HUES6 (cell line): ENCODE measurements around the gene CA6.
"Not testable (repeated sequence)": the region's sequence is repeated elsewhere in the genome, so short reads cannot be mapped to it uniquely, and the experiment has no call there.

Source experiments
- H3K27ac ChIP-seq: 2 replicates; pipeline ENCODE4 v1.7.0; 2013; ENCODE audit warnings: low read depth, mild to moderate bottlenecking, low read length, inconsistent platforms
- H3K27me3 ChIP-seq: 2 replicates; pipeline ENCODE4 v1.6.1; 2013; ENCODE audit warnings: low read length; ENCODE audit not compliant: control insufficient read depth, insufficient read depth
- H3K36me3 ChIP-seq: 2 replicates; pipeline ENCODE4 v1.6.1; 2013; ENCODE audit warnings: low read length; ENCODE audit not compliant: control insufficient read depth, insufficient read depth
- H3K4me1 ChIP-seq: 2 replicates; pipeline ENCODE4 v1.6.1; 2013; ENCODE audit warnings: low read length; ENCODE audit not compliant: control insufficient read depth, insufficient read depth
- H3K4me3 ChIP-seq: 2 replicates; pipeline ENCODE4 v1.5.1; 2013; ENCODE audit warnings: low read depth, low read length
- H3K9ac ChIP-seq: one replicate; pipeline ENCODE4 v1.6.1; 2013; ENCODE audit warnings: mild to moderate bottlenecking, low read length
- H3K9me3 ChIP-seq: 2 replicates; pipeline ENCODE4 v1.6.1; 2013; ENCODE audit warnings: low read depth, low read length; ENCODE audit not compliant: control insufficient read depth, insufficient read depth

CA6 gene

GRCh38 chr1:8989061-8989460 is 43.4 kb downstream of the CA6 start:
- H3K4me3 ChIP-seq: no peak overlapping the region
- H3K27me3 ChIP-seq: no peaks in the 10 kb centered on the region
- 0 out of 2 replicates have a peak, but pooled peaks cover 4% of the 10 kb centered on the region for H3K4me1 ChIP-seq
- H3K9me3 ChIP-seq: peaks cover 7% of the 10 kb centered on the region
- H3K36me3 ChIP-seq: no peaks in the 10 kb centered on the region
- no peak overlapping the region for H3K9ac ChIP-seq
- H3K27ac ChIP-seq: no peak overlapping the region

GRCh38 chr1:8989821-8990220 is 44.2 kb downstream of the CA6 start:
- H3K36me3 ChIP-seq: no peaks in the 10 kb centered on the region

GRCh38 chr1:8992936-8993687 is 47.4 kb downstream of the CA6 start:
- no peak overlapping the region for H3K9ac ChIP-seq
- H3K36me3 ChIP-seq: no peaks in the 10 kb centered on the region
- no peaks in the 10 kb centered on the region for H3K4me1 ChIP-seq
- H3K27ac ChIP-seq: no peak overlapping the region
- peaks cover 7% of the 10 kb centered on the region for H3K9me3 ChIP-seq
- H3K4me3 ChIP-seq: no peak overlapping the region
- no peaks in the 10 kb centered on the region for H3K27me3 ChIP-seq

More at GRCh38 chr1:8989821-8990220, 44.2 kb downstream of the CA6 start:
- Histone ChIP-seq H3K27me3 (no peaks in the 10 kb centered on the region), H3K9ac (no peak overlapping the region), H3K27ac (no peak overlapping the region), H3K9me3 (peaks cover 7% of the 10 kb centered on the region), H3K4me1 (0 out of 2 replicates have a peak, but pooled peaks cover 4% of the 10 kb centered on the region), H3K4me3 (no peak overlapping the region)

GRCh38 chr1:8993962-8994675 is 48.5 kb downstream of the CA6 start:
- not testable (repeated sequence) for H3K36me3 ChIP-seq, H3K27me3 ChIP-seq, H3K27ac ChIP-seq, H3K9ac ChIP-seq, H3K4me1 ChIP-seq, H3K9me3 ChIP-seq, H3K4me3 ChIP-seq

- not testable (repeated sequence) for H3K9ac ChIP-seq, H3K9me3 ChIP-seq, H3K27ac ChIP-seq, H3K4me3 ChIP-seq, H3K36me3 ChIP-seq, H3K27me3 ChIP-seq
- peaks cover 16% of the 10 kb centered on the region for H3K4me1 ChIP-seq
Measured at GRCh38 chr1:9001534-9002214, 56.0 kb downstream of the CA6 start.

- not testable (repeated sequence) for H3K27me3 ChIP-seq, H3K4me3 ChIP-seq, H3K9ac ChIP-seq, H3K9me3 ChIP-seq, H3K36me3 ChIP-seq, H3K27ac ChIP-seq
- H3K4me1 ChIP-seq: peaks cover 16% of the 10 kb centered on the region
Measured at GRCh38 chr1:9002215-9002560, 56.5 kb downstream of the CA6 start.

GRCh38 chr1:9004031-9004699 is 58.5 kb downstream of the CA6 start:
- Histone ChIP-seq H3K9ac (no peak overlapping the region), H3K4me1 (peaks cover 16% of the 10 kb centered on the region), H3K9me3 (no peaks in the 10 kb centered on the region), H3K27me3 (0 out of 2 replicates have a peak, but pooled peaks cover 6% of the 10 kb centered on the region), H3K27ac (no peak overlapping the region), H3K4me3 (no peak overlapping the region), H3K36me3 (no peaks in the 10 kb centered on the region)

- Histone ChIP-seq H3K27ac (no peak overlapping the region), H3K4me3 (no peak overlapping the region), H3K27me3 (0 out of 2 replicates have a peak, but pooled peaks cover 6% of the 10 kb centered on the region), H3K36me3 (no peaks in the 10 kb centered on the region), H3K9me3 (no peaks in the 10 kb centered on the region), H3K9ac (no peak overlapping the region), H3K4me1 (peaks cover 16% of the 10 kb centered on the region)
Measured at GRCh38 chr1:9004700-9005394, 59.2 kb downstream of the CA6 start.

- H3K4me1 ChIP-seq: peaks cover 16% of the 10 kb centered on the region
- no peaks in the 10 kb centered on the region for H3K36me3 ChIP-seq
- H3K9me3 ChIP-seq: no peaks in the 10 kb centered on the region
- H3K9ac ChIP-seq: no peak overlapping the region
- no peak overlapping the region for H3K27ac ChIP-seq
- 0 out of 2 replicates have a peak, but pooled peaks cover 6% of the 10 kb centered on the region for H3K27me3 ChIP-seq
- no peak overlapping the region for H3K4me3 ChIP-seq
Measured at GRCh38 chr1:9005395-9005708, 59.7 kb downstream of the CA6 start.

- H3K36me3 ChIP-seq: no peaks in the 10 kb centered on the region
- 0 out of 2 replicates have a peak, but pooled peaks cover 6% of the 10 kb centered on the region for H3K27me3 ChIP-seq
- peaks cover 16% of the 10 kb centered on the region for H3K4me1 ChIP-seq
- no peak overlapping the region for H3K4me3 ChIP-seq
- no peak overlapping the region for H3K27ac ChIP-seq
- H3K9me3 ChIP-seq: no peaks in the 10 kb centered on the region
- H3K9ac ChIP-seq: no peak overlapping the region
Measured at GRCh38 chr1:9006956-9007615, 61.4 kb downstream of the CA6 start.
